Measurements from ENCODE around the gene SHISAL2B. TPM values are rescaled to one million over a fixed set of nuclear protein-coding genes. Genes with fewer than 3 reads are reported as not detected.
A peak's percentile ranks its signal among the peaks of the same experiment; 100 is the strongest.

SHISAL2B gene
- total and polyA plus RNA-seq, 2 donors (not counting 3 experiments of a cell fraction or from before 2014, with no cell fraction given) = not detected

GRCh38 chr5:64678374-64678773 lies 11.9 kb upstream of the SHISAL2B start:
- no peak for DNase-seq (ENCODE audit: low read depth, low spot score)
- Histone ChIP-seq H3K4me1 (ENCODE audit: control insufficient read depth, extremely low read depth, insufficient read depth, low read length) (no peaks in the 10 kb centered on the region), H3K9me3 (replicated peaks; ENCODE audit: control insufficient read depth, insufficient read depth, low read length) (no peaks in the 10 kb centered on the region), H3K27ac (ENCODE audit: insufficient read depth, low read depth, low read length) (no peak overlapping the region), H3K9ac (replicated peaks; ENCODE audit: extremely low read depth, insufficient read depth, low read length) (no peak overlapping the region), H2AFZ (ENCODE audit: low read depth, low read length) (no peak overlapping the region), H3K4me2 (ENCODE audit: insufficient read depth, low read length) (no peak overlapping the region), H3K27me3 (ENCODE audit: control insufficient read depth in 2 of 2, insufficient read depth in 2 of 2, low read length in 2 of 2) (peaks cover 4 to 7% of the 10 kb centered on the region in 2 experiments), H3K4me3 (replicated peaks in 1 of 3; ENCODE audit: insufficient read depth in 1 of 3, low read depth in 1 of 3, low read length in 3 of 3) (no peak overlapping the region), H3K79me2 (ENCODE audit: control insufficient read depth, insufficient read depth, low read length) (no peaks in the 10 kb centered on the region), H4K20me1 (replicated peaks; ENCODE audit: control insufficient read depth, extremely low read depth, insufficient read depth, low read length) (no peaks in the 10 kb centered on the region), H3K9me1 (replicated peaks; ENCODE audit: control insufficient read depth, extremely low read depth, insufficient read depth, low read length) (no peaks in the 10 kb centered on the region), H3K36me3 (ENCODE audit: control insufficient read depth in 2 of 2, extremely low read depth in 1 of 2, insufficient read depth in 2 of 2, low read length in 2 of 2) (no peaks in the 10 kb centered on the region)
- intact Hi-C loops (cut with micrococcal nuclease) = no loop called here
- no peak for FAIRE-seq
- CTCF ChIA-PET = interaction anchor here (1.5 to 1.9 kb wide), 2 partner anchors 28 to 449 kb away, joined by 3 to 5 read pairs; no protein-coding TSS in a partner anchor
- no peak for TF ChIP-seq POLR2A (IDR thresholded peaks at IDR 0.05; ENCODE audit: low read depth, low read length)
- TF ChIP-seq GATA2 (IDR thresholded peaks at IDR 0.05; ENCODE audit: insufficient read depth, insufficient read length, low read depth, low read length) = no peak
- TF ChIP-seq JUN (IDR thresholded peaks at IDR 0.05; ENCODE audit: borderline replicate concordance, insufficient read depth, insufficient read length, low read depth) = no peak
- TF ChIP-seq, protein P1, sequence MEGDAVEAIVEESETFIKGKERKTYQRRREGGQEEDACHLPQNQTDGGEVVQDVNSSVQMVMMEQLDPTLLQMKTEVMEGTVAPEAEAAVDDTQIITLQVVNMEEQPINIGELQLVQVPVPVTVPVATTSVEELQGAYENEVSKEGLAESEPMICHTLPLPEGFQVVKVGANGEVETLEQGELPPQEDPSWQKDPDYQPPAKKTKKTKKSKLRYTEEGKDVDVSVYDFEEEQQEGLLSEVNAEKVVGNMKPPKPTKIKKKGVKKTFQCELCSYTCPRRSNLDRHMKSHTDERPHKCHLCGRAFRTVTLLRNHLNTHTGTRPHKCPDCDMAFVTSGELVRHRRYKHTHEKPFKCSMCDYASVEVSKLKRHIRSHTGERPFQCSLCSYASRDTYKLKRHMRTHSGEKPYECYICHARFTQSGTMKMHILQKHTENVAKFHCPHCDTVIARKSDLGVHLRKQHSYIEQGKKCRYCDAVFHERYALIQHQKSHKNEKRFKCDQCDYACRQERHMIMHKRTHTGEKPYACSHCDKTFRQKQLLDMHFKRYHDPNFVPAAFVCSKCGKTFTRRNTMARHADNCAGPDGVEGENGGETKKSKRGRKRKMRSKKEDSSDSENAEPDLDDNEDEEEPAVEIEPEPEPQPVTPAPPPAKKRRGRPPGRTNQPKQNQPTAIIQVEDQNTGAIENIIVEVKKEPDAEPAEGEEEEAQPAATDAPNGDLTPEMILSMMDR (IDR thresholded peaks at IDR 0.05; ENCODE audit: extremely low read depth in 1 of 2, insufficient read depth in 1 of 2, low read depth in 1 of 2, low read length in 2 of 2) = no peak
- dilution Hi-C loops (cut with MboI; ENCODE audit: extremely low pct_ligation_motif_present, low sequenced_read_pairs) = no loop called here
- POLR2A ChIA-PET = no interaction called here
- BruUV-seq (replicated peaks) = no TSS peak

DNA sequence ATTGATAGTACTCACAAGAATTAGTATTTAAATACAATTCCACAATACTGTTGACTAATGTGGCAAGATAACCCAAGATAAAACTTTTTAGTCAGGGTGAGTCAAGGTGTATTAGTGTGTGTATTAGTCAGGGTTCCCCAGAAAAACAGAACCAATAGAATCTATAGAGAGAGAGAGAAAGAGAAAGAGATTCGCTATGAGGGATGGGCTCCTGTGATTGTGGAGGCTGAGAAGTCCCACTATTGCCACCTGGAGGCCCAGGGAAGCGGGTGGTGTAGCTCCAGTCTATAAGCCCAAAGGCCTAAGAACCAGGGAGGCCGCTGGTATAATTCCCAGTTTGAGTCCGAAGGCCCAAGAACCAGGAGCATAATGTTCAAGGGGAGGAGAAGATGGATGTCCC lies 10.0 kb upstream of the SHISAL2B start:
- no peak for TF ChIP-seq EZH2 (IDR thresholded peaks at IDR 0.05; ENCODE audit: borderline replicate concordance, low read depth, low read length, severe bottlenecking)
- TF ChIP-seq, protein P1 (IDR thresholded peaks at IDR 0.05; ENCODE audit: extremely low read depth in 1 of 2, insufficient read depth in 1 of 2, low read depth in 1 of 2, low read length in 2 of 2) = peak in 1 of 2 donors; percentile 11
- H4K20me1 ChIP-seq (replicated peaks; ENCODE audit: control insufficient read depth, extremely low read depth, insufficient read depth, low read length) = no peaks in the 10 kb centered on the region
- no peak overlapping the region for H3K4me3 ChIP-seq (replicated peaks in 1 of 3; ENCODE audit: insufficient read depth in 1 of 3, low read depth in 1 of 3, low read length in 3 of 3)
- FAIRE-seq (no peak), DNase-seq (ENCODE audit: low read depth, low spot score) (no peak)
- no peaks in the 10 kb centered on the region for H3K36me3 ChIP-seq (ENCODE audit: control insufficient read depth in 2 of 2, extremely low read depth in 1 of 2, insufficient read depth in 2 of 2, low read length in 2 of 2)
- no peaks in the 10 kb centered on the region for H3K9me1 ChIP-seq (replicated peaks; ENCODE audit: control insufficient read depth, extremely low read depth, insufficient read depth, low read length)
- no peak overlapping the region for H3K27ac ChIP-seq (ENCODE audit: insufficient read depth, low read depth, low read length)
- no peak overlapping the region for H3K9ac ChIP-seq (replicated peaks; ENCODE audit: extremely low read depth, insufficient read depth, low read length)
- intact Hi-C loops (cut with micrococcal nuclease) (no loop called here), dilution Hi-C loops (cut with MboI; ENCODE audit: extremely low pct_ligation_motif_present, low sequenced_read_pairs) (no loop called here)
- CTCF ChIA-PET = interaction anchor here (1.9 kb wide), 1 partner anchor 451 kb away, joined by 5 read pairs; no protein-coding TSS in a partner anchor
- no peaks in the 10 kb centered on the region for H3K79me2 ChIP-seq (ENCODE audit: control insufficient read depth, insufficient read depth, low read length)
- H3K27me3 ChIP-seq (ENCODE audit: control insufficient read depth in 2 of 2, insufficient read depth in 2 of 2, low read length in 2 of 2) = peaks cover 7 to 10% of the 10 kb centered on the region in 2 experiments
- no TSS peak for BruUV-seq (replicated peaks)
- POLR2A ChIA-PET = no interaction called here
- no peaks in the 10 kb centered on the region for H3K4me1 ChIP-seq (ENCODE audit: control insufficient read depth, extremely low read depth, insufficient read depth, low read length)
- H3K9me3 ChIP-seq (replicated peaks; ENCODE audit: control insufficient read depth, insufficient read depth, low read length) = no peaks in the 10 kb centered on the region
- H2AFZ ChIP-seq (ENCODE audit: low read depth, low read length) = no peak overlapping the region
- no peak overlapping the region for H3K4me2 ChIP-seq (ENCODE audit: insufficient read depth, low read length)

Data from endothelial cell of umbilical vein (primary cell).